GM15510 (cell line): ENCODE data around the gene TNFRSF11A.

Experiments used
- POLR2A ChIP-seq: IDR thresholded peaks from 3 replicates; pipeline ENCODE4 v1.6.1; 2011; ENCODE audit warnings: borderline replicate concordance; ENCODE audit not compliant: insufficient read length; ENCODE audit errors: extremely low read depth

TNFRSF11A gene

DNA sequence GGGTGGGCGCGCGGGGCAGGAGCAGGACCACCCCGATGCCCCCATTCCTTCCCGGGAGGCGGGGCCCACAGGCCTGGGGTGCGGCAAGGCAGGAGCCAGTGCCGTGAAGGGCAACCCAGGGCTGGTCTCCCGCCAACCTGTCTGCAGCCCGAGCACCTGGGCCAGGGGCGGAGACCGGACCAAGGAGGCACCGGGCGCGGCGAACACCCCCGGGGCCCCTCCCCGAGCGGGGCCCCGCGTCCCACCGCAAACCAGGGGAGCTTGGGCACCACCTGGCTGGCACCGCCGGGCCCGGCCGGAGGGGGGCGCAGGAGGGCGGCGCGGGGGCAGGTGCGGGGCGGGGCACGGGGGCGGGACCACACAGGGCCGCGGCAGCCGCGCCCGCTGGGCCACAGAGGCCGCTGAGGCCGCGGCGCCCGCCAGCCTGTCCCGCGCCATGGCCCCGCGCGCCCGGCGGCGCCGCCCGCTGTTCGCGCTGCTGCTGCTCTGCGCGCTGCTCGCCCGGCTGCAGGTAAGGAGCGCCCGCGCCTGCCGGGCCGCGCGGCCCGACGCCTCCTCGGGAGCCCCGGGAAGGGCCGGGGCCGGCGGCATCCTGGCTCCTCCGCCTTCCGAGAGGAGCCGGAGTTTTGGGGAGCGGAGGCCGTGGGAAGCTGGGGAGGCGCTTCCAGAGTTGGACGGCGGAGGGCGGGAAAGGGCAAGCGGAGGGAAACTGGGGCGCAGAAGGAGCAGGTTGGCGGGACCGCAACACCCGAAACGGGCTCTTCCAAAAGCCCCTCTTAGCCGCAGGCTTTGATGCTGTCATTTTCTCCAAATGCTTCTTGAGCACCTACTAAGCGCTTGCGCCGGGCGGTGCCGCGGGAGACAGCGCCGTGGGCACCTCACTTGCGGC is at the start of gene TNFRSF11A:
Gene TNFRSF11A, plus strand, starts transcription at position 394 of the 889 bp plus-strand sequence. Its CDS starts 43 bp downstream, at position 437.
- TF ChIP-seq POLR2A = peak; percentile 25

GRCh38 chr18:62277045-62277444 is 48.1 kb upstream of the TNFRSF11A start:
- TF ChIP-seq POLR2A = no peak

GRCh38 chr18:62279561-62279960 is 45.5 kb upstream of the TNFRSF11A start:
- TF ChIP-seq POLR2A = no peak

DNA sequence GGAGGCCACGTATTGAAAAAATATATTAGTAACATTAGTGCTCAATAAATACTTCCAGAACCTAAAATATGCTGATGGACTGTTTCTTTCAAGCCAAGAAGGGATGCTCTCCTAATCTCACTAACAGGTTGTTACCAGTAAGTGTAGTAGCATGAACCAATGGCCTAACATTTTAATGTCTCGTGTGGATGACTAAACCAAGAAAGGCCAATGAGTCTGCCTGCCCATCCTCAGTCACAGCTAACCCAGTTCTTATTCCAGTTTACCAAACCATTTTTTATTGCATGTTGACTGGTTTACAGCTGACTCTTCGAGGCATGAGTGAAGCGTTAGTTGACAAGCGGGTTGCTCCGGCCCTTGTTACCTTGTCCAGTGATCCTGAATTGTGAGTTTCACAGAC is 45.1 kb upstream of the TNFRSF11A start:
- TF ChIP-seq POLR2A = no peak

GRCh38 chr18:62280786-62281185 is 44.3 kb upstream of the TNFRSF11A start:
- no peak for TF ChIP-seq POLR2A

DNA sequence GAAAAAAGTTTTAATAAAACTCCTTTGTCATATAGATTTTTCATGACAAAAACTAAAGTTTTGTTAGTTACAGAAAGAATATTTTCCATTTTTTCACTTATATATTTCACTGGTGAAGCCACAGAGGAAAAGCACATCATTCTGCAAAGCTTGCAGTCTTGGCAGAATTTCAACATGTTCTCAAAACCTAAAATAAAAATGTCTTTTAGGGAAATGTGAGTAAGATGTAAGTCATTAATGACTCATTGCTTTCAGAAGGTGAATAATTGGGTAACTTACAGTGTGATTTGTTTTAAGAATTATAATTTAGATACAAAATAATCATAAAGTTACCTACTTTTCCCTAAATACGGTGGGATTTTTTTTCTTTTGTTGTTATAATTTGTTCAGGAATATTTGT is 43.4 kb upstream of the TNFRSF11A start:
- no peak for TF ChIP-seq POLR2A

DNA sequence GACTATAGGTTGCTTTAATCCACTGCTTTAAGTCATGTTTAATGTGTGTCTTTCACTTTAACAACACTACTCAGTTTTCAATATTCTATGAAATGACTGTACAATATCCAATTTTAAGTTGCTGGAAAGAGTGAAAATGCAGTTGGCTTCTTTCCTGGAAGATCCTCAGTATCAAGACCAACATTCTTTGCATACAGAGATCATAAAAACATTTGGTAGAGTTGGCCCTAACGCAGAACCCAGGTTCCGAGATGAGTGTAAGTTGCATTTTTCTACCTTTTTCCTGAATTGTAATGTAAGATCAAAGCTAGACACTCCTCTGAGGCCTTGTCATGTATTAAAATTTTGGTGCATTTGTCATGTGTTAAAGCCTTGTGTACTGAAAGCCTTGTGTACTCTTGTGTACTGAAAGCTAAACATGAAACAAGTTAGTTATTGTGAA is 42.9 kb upstream of the TNFRSF11A start:
- no peak for TF ChIP-seq POLR2A

DNA sequence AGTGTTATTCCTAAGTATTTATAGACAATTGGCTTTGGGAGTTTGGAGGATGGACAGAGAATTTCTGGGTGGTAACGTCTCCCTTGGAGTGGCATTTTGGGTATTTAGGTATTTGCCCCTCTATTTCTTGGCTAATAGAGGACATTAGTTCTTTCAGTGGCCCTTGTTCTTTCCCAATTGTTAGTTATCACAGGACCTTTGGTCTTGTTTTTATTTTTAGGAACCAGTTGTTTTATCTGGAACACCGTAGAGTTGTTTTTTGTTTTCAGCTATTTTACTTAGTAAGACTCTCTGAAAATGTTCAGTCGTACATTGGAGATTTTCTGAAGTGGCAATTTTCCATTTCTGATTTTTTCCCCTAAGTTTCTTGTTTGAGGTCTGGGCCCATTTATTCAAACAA is 40.5 kb upstream of the TNFRSF11A start:
- no peak for TF ChIP-seq POLR2A

GRCh38 chr18:62285281-62285680 is 39.8 kb upstream of the TNFRSF11A start:
- no peak for TF ChIP-seq POLR2A

- TF ChIP-seq POLR2A = no peak
Measured at GRCh38 chr18:62287781-62288664, 37.1 kb upstream of the TNFRSF11A start.

DNA sequence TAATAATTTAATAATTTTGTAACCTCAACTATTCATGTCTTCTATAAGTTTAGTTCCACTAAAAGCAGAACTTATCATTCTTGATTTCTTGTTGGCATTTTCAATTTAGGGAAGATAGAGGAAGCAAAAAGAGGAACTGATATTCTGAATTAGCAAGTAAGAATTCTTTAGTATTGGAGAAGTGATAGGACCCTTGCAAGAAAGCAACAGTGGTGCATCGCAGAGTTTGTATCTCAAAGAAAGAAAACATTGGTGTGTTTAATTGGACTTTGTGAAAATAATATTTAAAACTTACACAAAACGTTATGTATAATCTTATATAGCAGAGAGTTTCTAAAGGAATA is 36.5 kb upstream of the TNFRSF11A start:
- no peak for TF ChIP-seq POLR2A

DNA sequence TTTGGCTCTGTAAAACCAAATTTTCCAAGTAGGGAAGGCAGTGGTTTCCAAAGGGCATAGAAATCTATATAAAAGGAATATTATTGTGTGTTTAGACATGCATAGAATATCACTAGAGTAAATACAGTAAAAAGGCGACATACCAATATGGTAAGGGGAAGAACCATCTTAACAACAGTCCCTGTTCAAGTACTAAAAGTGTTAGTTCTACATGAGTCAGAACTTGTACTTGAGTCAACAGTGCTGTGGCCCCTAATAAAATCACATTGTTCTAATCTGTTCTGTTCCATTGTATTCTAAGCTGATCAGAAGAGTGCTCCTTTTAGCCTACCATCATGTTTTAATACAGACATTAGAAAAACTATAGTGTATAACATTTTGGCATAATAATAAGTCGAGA is 36.1 kb upstream of the TNFRSF11A start:
- TF ChIP-seq POLR2A = no peak

DNA sequence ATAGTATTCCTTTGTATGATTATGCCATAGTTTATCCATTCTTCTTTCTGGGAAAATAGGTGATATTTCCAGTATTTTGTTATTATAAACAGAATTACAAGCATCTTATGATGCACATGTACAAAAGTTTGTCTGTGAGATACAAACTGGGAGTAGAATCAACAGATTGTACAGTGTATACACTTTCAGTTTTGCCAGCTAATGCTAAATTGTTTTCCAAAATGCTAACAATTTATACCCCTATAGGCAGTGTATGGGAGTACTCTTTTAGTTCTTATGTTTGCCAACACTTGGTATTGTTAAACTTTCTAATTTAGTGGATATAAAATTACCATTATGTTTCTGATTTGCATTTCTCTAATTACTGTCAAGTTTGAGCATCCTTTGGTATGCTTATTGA is 31.0 kb upstream of the TNFRSF11A start:
- no peak for TF ChIP-seq POLR2A

DNA sequence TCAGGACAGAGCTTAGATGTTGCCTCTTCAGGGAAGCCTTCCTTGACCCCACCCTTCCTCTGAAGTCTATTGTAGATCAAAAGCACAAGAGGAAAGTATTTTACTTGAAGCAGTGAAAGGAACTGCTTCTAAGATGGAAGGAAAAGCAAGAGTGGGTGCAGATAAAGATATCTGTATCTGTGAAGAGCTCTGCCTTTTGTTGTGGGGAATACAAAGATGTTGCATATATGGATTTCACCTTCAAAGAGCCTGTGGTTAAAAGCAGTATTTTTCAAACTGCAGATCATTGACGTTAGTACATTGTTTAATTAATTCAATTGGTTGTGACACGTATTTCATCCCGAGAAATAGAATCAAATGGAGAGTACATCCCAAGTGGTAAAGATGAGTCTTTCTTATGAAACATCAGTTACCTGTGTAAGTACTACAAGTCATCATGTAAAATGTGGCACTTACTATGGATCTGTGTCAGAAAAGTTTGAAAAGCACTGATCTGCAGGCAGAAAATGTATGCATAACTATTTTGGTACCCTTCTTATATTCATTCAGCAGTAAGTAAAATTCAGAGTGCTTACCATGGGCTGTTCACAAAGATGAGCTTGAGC is 24.6 kb upstream of the TNFRSF11A start:
- no peak for TF ChIP-seq POLR2A

DNA sequence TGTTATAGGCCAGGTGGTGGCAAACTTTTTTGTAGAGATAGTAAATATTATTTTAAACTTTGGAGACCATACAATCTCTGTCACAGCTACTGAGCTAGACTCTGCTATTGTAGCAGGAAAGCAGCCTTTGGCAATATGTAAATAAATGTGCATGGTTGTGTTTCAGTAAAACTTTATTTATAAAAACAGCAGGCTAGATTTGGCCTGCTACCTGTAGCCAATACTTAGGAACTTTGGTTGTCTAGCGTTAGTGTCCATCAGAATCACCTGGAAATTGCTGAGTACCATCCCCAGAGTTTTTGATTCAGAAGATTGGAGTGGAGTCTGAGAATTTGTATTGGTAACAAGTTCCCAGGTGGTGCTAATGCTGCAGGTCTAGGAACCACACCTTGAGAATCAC is 23.8 kb upstream of the TNFRSF11A start:
- no peak for TF ChIP-seq POLR2A
